Colon (tissue), 2 donors: ENCODE results near the gene PPP1R9A.

ENCODE experiments used
- FAIRE-seq: peaks from 2 replicates; lab custom pipeline; 2012; peaks lifted over from hg19 to GRCh38; lab: Jason Lieb, UNC
- donor health status: control.
- donor health status: control.

Gene PPP1R9A

GRCh38 chr7:95204618-95205017, 297.2 kb downstream of the PPP1R9A start:
- FAIRE-seq: no peak

- no peak for FAIRE-seq
Measured at GRCh38 chr7:95205665-95206225, 298.4 kb downstream of the PPP1R9A start.

- no peak for FAIRE-seq
Measured at GRCh38 chr7:95209276-95209675, 301.9 kb downstream of the PPP1R9A start.

GRCh38 chr7:95209788-95210187, 302.4 kb downstream of the PPP1R9A start:
- FAIRE-seq: no peak

GRCh38 chr7:95213148-95213547, 305.8 kb downstream of the PPP1R9A start:
- FAIRE-seq: no peak

- FAIRE-seq: no peak
Measured at GRCh38 chr7:95213809-95214492, 306.6 kb downstream of the PPP1R9A start.

- FAIRE-seq: no peak
Measured at GRCh38 chr7:95219721-95220120, 312.3 kb downstream of the PPP1R9A start.

GRCh38 chr7:95220328-95220727, 312.9 kb downstream of the PPP1R9A start:
- FAIRE-seq: no peak

GRCh38 chr7:95225301-95225700, 317.9 kb downstream of the PPP1R9A start:
- no peak for FAIRE-seq

GRCh38 chr7:95229301-95229700, 321.9 kb downstream of the PPP1R9A start:
- no peak for FAIRE-seq

- no peak for FAIRE-seq
Measured at GRCh38 chr7:95238252-95238943, 331.0 kb downstream of the PPP1R9A start.

- FAIRE-seq: no peak
Measured at GRCh38 chr7:95240921-95241320, 333.5 kb downstream of the PPP1R9A start.

GRCh38 chr7:95242266-95242665, 334.9 kb downstream of the PPP1R9A start:
- FAIRE-seq: no peak

GRCh38 chr7:95244616-95245015, 337.2 kb downstream of the PPP1R9A start:
- no peak for FAIRE-seq

GRCh38 chr7:95245828-95246500, 338.6 kb downstream of the PPP1R9A start:
- no peak for FAIRE-seq

- FAIRE-seq: no peak
Measured at GRCh38 chr7:95246831-95247370, 339.5 kb downstream of the PPP1R9A start.

- no peak for FAIRE-seq
Measured at GRCh38 chr7:95250571-95250970, 343.2 kb downstream of the PPP1R9A start.

- no peak for FAIRE-seq
Measured at GRCh38 chr7:95251966-95252365, 344.6 kb downstream of the PPP1R9A start.

GRCh38 chr7:95253986-95254385, 346.6 kb downstream of the PPP1R9A start:
- no peak for FAIRE-seq

GRCh38 chr7:95255691-95256090, 348.3 kb downstream of the PPP1R9A start:
- no peak for FAIRE-seq

GRCh38 chr7:95261895-95262415, 354.6 kb downstream of the PPP1R9A start:
- no peak for FAIRE-seq

GRCh38 chr7:95262875-95263274, 355.5 kb downstream of the PPP1R9A start:
- FAIRE-seq: peak; percentile 33
